GM21526 (cell line): ENCODE measurements around the gene ULBP2.
"Not testable (repeated sequence)": the region's sequence is repeated elsewhere in the genome, so short reads cannot be mapped to it uniquely, and the experiment has no call there.

Experiments
- ATAC-seq: cut with Tn5 transposase; IDR thresholded peaks from one replicate; pipeline ENCODE4 v1.9.1; 2021; ENCODE audit warnings: moderate library complexity; ENCODE audit not compliant: unreplicated experiment, low FRiP score

ULBP2 gene

DNA sequence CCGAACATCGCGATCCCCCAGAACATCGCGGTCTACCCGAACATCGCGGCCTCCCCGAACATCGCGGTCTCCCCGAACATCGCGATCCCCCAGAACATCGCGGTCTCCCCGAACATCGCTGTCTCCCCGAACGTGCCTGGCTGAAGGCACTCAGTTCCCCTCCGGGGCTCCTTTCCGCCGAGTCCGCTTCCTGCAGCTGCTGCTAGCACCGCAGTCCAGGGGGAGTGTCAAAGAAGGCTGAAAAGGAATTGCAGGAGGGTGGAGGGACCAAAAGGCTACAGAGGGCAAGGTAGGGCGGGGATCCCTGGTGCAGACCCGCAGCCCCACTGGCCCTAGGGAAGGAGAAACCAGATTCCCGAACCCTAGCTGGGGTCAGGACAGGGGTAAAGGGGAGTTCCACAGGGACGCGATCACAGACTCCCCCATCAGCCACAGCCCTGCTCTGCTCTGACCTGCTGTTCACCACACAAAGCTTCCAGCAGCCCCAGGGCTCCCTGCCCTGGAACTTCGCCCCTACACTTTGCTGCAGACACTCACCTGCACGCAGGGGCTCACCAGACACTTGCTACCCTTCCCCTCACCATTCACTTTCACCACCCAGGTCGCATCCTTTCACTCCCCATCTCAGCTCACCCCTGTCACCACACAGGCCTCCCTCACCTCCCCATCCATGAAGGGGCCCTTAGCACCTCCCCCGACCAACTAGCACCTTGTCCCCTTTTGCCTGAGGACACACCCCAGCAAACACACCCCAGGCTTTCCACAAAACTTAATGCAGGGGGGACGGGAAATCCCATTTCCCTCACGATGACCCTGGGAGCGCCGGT is 23.6 kb downstream of the ULBP2 start:
- ATAC-seq: no peak

DNA sequence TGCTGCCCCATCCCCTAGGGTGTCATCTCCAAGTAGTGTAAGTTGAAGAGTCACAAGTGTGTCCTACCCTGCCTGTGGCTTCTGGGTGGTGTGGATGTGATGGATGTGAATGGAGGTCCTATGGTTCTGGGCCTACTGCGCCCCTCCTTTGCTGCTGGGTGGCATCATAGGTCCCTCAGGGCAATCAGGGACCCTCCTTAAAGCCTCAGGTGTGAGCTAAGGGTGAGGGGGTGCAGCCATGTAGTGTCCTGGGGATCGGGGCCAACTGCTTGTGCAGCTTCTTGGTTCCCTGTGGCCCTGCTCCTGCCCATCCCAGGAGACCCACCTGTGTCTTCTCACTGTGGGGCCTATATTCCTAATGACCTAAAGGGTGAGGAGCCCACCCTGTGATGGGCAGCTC is 24.5 kb downstream of the ULBP2 start:
- not testable (repeated sequence) for ATAC-seq

DNA sequence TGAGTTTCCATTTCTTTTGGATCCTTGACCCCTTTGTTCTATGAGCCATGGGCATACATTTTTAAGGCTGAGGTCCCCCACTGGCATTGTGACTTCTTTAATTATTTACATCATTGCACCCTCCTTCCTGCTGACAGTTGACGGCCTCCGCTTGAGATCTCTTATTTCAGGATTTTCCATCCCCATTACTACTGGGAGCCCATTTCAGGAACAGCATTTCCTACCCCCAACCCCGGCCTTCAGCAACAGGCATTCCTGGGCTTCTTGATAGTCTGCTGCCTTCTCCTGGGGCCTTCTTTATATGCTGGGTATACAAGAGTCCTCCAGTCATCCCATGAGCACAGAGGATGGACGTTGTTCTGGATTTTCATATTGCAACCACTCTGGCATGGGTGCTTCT is 25.8 kb downstream of the ULBP2 start:
- no peak for ATAC-seq

DNA sequence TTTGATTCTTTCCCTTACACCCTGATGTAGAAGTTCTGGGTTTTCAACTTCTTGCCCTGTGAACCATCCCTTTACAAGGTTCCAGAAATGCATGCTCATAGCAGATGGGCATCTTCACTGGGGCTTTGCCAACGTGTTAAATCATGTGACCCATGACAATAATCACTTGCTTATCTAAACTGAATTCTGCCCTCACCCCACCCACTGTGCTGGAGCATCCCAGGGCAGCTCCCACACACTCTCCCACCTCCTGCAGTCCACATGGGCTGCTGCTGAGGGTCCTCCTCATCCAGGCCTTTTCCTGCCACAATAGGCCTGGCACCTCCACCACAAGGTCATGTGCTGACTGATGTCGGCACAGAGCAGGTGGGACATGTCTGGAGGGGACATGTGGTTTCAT is 26.2 kb downstream of the ULBP2 start:
- ATAC-seq: not testable (repeated sequence)

DNA sequence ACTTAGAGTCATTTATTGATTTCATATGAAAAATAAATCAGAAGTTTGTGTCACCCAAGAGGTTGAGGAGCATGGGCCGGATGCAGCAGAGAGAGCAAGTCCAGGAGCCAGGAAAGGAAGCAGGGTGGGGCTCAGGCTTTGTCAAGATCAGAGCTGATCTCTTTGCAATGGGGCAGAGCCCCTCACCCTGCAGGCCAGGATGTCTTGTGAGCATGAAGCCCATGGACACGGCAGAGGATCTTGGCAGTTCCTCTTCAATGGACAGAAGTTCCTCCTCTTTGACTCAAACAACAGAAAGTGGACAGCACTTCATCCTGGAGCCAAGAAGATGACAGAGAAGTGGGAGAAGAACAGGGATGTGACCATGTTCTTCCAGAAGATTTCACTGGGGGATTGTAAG is 27.1 kb downstream of the ULBP2 start:
- ATAC-seq: not testable (repeated sequence)

DNA sequence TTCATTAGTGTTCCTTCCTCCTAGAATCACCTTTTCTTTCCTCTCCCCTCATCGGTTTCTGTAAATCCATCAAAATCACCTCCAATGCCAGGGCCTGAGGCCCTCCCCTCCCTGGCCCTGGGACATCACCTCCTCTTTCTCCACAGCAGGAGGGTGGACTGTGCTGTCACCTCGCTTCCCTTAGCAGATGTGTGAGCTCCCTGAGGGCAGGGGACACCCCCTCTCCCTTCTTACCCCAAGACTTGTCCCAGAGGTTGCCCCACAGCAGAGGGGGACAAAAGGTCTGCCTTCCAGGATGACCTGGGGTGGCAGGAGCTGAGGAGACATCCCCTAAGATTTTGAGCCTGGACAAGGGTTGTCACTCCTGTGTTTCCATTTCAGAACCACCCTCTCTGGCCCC is 27.8 kb downstream of the ULBP2 start:
- ATAC-seq: no peak

DNA sequence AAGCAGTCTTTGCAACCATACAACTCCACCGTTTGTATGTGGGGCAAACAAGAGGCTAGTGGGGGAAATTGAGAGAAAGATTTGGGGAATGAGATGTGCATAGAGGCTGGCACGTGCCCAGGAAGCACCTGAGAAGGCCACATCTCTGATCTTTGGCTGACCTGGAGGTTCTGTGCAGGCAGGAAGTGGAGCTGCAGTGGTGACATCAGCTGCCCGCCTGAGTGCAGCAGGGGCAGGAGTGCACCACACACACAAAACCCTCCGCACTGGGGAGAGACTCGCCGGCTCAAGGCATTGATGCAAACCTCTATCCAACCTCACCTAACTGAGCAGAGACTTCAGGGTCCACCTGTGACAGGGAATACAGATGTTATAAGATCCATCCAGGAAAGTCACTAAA is 32.6 kb downstream of the ULBP2 start:
- not testable (repeated sequence) for ATAC-seq

DNA sequence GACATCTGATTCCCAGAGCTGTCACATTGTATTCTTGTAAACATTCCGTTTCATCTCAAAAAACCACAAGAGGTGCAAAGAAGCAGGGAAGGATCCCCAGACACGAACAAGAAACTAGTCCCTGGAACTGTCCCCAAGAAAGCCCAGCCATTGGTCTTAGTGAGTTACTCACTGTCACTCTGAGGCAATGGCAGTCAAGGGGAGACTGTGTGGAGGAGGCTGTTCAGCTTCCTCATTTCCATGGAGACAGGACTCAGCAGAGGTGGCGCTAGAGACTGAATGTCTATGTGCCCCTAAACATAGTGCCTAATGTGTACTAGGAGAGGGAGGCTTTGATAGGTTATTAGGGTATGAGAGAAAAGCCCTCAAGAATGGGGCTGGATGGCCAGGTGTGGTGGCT is 33.0 kb downstream of the ULBP2 start:
- ATAC-seq: no peak

DNA sequence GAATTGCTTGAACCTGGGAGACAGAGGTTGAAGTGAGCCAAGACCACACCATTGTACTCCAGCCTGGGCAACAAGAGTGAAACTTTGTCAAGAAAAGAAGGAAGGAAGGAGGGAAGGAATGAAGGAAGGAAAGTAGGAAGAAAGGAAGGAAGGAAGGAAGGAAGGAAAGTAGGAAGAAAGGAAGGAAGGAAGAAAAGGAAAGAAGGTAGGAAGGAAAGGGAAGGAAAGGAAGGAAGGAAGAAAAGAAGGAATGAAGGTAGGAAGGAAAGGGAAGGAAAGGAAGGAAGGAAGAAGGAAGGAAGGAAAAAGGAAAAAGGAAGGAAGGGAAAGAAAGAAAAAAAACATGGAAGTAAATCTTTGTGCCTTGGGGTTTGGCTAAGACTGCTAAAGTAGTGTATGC is 33.6 kb downstream of the ULBP2 start:
- no peak for ATAC-seq

DNA sequence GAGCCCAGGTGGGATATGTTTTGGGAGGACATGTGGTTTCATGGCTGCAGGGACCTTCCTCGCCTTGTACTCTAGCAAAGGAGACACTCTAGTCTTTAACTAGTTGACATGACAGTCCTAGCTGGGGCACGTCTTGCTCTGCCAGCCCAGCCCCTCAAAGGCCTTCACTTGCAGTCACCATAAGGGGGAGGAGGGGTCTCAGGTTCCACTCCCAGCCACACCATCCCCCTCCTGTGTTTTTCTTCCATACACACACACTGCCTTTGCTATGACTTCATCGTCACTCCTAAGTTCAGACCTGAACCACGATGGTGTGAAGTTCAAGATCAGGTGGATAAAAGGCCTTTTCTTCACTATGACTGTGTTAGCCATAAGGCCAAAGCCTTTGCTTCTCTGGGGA is 35.4 kb downstream of the ULBP2 start:
- no peak for ATAC-seq

DNA sequence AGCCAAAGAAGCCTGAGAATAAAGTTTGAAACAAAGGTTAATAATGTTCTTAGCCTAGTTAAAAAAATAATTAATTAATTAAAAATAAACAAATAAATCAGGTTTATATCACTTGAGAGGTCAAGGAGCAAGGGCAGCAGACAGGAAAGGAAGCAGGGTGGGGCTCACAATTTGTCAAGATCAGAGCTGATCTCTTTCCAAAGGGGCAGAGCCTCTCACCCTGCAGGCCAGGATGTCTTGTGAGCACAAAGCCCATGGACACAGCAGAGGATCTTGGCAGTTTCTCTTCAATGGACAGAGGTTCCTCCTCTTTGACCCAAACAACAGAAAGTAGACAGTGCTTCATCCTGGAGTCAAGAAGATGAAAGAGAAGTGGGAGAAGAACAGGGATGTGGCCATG is 36.8 kb downstream of the ULBP2 start:
- no peak for ATAC-seq

DNA sequence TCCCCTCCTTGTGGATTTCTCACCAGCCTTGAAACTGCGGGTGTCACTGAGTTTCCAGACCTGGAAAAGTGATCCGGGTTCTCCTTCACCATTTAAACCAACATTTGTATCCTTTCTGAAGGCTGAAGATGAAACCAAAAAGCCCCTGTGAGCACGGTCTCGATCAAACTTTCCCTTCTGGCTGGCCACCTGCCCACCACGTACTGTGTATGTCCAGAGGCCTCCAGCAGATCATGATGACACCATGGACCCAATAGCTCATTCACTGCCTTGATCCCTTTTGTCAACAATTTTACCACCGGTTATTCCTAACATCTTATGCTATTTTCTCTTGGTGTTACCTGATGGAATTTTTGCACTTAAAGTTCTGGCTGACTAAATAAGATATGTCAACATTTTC is 37.5 kb downstream of the ULBP2 start:
- ATAC-seq: no peak

DNA sequence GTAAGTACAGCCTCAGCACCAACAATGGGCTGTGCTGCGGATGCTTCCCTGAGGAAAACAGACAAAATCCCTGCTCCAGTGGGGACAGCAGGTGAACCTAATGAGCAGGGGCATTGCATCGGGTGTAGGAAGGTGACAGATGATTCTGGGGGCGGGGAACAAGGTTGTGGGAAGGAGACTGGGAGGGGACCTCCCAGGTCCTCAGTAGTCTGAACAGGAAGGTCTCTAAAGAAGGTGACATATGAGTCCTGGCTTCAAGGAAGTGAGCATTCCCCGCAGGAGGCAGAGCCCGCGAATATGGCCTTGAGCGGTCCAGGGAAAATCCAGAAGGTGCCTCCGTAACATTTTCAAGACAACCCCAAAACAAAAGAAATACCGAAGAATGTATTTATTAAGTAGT is 41.3 kb downstream of the ULBP2 start:
- ATAC-seq: no peak

DNA sequence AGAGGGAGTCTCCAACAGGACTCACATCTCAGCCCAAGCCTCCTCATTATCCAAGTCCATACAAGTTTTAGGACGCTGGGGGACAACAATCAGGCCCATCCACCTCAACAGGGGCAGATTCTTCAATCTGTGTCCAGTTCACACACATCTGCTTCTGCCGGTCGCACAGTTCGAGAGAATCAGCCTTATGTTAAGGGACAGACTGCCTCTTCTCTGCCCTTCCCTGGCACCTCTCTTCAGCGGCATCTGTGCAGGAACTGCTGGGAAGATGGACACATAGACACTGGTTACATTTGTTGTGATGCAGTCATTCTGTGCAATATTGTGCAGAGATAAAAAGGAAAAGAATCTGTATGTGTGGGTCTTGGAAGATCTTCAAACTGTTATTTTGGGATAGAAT is 43.0 kb downstream of the ULBP2 start:
- ATAC-seq: no peak

DNA sequence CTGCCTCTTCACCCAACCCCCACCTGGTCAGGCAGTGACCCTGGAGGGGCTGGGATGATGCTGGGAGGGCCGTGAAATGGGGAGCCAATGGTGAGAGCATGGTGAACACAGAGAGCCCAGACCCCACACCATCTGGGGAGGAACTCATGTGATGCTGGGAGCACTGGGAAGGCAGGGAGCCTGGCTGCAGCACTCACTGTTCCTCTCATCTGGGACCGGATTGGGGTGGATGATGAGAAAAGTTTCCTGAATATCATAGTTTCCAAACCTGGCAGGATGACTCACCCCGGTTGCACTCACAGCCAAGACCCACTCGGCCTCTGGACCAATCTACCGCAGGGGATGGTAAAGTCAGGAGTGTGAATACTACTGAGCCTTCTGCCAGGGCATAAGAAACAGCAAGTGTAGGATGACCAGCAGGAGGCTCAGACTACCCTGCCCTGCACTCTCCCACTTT is 43.7 kb downstream of the ULBP2 start:
- ATAC-seq: no peak

DNA sequence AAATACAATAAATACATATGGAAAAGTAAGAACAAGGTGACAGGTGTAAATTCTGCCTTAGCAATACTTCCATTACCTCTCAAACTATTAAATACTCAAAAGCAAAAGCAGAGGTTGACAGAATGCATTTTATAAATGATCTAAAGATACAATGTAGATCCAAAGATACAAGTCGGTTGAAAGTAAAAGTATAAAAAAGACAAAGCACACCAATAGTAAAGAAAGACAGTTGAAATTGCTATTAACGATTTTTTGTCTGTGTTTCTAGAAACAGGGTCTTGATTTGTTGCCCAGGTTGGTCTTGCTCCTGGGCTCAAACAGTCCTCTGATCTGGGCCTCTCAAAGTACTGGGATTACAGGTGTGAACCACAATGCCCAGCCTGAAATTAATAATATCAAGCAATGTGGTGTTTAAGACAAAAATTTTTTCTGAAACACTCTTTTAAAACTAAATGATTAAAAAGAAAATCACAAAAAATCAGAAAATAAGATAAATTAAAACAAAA is 45.8 kb downstream of the ULBP2 start:
- no peak for ATAC-seq

DNA sequence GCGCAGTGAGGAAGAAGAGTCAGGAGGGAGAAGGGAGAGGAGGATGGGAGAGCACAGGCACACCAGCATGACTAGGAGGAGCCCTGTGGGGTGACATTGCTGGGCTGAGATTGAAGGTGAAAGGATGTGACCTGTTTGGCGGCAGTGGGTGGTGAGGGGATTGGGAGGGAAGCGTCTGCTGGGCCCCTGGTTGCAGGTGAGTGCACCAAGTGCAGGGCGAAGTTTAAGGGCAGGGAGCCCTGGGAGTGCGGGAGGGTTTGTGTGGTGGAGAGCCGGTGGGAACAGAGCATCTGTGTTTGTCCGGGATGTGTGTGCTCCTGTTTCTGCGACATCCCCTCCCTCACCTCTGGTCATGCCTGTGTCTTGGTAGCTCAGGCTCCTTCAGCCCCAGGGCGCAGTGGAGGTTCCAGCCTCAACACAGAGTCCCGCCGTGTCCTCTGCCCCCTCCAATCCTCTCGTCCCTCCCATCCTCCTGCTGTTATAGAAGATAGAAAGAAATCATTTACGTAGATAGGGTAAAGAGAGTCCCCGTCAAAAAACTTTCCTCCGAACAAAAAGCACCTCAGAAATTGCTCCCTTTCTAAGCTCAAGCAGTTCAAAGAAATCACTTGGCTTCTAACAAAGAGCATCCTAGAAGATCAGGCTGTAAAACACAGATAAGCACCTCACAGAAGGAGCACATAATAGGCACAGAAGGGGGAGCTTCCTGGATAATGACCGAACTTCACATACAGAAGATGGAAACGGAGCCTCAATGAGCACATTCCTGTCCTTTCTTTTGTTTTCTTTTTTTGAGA is 46.9 kb downstream of the ULBP2 start:
- no peak for ATAC-seq

DNA sequence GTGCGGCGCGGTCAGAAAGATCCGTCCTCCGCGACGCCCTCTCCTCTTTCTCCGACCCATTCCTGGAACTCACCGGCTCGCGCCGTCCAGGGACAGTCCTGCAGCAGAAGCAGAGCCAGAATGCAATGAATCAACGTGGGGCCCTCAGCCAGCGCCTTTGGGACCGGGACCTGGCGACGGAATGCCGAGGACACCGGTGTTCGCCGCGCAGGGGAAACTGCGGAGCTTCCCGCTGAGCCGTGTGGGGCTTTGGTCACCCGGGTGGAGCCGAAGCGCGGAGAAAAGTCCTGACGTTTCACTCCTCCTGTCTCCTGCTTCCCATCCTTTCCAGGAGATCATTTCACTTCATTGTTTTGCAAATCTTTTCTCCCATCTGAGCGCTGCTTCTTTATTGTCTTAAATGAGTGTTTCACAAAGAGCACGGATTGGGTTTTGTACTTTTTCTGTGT is 48.4 kb downstream of the ULBP2 start:
- ATAC-seq: no peak

DNA sequence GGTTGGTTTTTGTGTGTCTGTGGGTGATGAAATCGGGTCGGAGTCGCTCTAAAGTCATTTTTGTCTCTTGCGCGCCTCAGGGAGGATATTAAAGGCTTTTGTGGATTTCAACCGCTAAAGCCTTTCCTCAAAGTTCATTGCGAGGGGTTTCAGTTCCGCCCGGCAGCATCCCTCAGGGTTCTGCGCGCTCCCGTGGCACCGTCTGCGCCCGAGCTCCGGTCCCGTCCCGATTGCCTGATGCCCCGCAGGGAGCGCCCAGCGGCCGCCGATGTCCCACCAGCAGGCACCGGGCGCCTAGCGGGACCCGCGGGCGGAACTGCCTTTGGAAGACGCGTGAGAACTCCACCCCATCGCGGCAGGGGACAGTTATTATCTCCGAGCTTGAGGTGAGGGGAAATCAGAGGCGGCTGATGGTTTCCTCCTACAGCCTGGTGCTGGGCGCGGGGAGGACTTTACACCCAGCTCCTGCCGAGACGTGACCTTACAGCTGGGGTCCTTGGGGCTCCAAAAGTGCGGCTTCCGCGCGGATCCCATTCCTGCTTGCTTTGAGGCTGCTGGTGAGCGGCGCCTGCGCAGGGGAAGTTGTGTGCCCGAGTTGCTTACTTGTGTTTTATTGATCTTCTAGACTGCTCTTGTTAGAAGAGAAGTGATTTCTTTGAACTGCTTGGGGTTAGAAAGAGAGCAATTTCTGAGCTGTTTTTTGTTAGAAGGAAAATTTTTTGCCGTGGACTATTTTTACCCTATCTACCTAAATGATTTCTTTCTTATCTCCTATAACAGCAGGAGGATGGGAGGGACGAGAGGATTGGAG is 49.1 kb downstream of the ULBP2 start:
- no peak for ATAC-seq

DNA sequence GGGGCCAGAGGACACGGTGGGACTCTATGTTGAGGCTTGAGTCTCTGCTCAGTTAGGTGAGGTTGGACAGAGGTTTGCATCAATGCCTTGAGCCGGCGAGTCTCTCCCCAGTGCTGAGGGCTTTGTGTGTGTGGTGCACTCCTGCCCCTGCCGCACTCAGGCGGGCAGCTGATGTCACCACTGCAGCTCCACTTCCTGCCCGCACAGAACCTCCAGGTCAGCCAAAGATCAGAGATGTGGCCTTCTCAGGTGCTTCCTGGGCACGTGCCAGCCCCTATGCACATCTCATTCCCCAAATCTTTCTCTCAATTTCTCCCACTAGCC is 49.6 kb downstream of the ULBP2 start:
- ATAC-seq: not testable (repeated sequence)

DNA sequence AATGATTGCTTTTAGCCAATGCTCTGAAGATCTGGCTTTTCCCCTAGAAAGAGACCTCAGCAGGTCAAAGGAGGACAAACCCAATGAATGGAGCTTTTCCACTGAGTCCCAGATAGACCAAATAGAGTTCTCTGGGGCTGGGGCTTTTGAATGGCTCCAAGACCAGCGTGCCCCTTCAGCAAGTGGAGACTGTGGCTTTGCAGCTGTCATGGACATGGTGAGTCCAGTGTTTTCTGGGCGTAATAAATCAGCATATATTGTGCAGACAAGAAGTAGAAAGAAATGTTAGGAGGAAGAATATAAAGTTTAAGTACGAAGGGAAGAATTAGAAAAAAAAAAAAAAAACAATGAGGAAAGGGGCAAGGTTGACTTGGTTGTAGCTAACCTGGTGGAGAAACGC is 50.0 kb downstream of the ULBP2 start:
- no peak for ATAC-seq
